GM19193 (cell line): ENCODE measurements around the gene RNF4.

ENCODE experiments used
- POLR2A ChIP-seq: IDR thresholded peaks from 4 replicates; pipeline ENCODE4 v1.6.1; 2011; ENCODE audit not compliant: insufficient read depth, insufficient read length; ENCODE audit errors: extremely low read depth

The RNF4 gene

GRCh38 chr4:2468456-2469191 lies at the start of gene RNF4:
TSS of gene RNF4 (plus strand) at chr4:2469106. CDS start at chr4:2490494, 21,388 bp downstream.
- TF ChIP-seq POLR2A: peak; percentile 88

- TF ChIP-seq POLR2A: no peak
Measured at GRCh38 chr4:2419814-2420213, 49.1 kb upstream of the RNF4 start.

GRCh38 chr4:2421928-2422327 lies 47.0 kb upstream of the RNF4 start:
- no peak for TF ChIP-seq POLR2A

DNA sequence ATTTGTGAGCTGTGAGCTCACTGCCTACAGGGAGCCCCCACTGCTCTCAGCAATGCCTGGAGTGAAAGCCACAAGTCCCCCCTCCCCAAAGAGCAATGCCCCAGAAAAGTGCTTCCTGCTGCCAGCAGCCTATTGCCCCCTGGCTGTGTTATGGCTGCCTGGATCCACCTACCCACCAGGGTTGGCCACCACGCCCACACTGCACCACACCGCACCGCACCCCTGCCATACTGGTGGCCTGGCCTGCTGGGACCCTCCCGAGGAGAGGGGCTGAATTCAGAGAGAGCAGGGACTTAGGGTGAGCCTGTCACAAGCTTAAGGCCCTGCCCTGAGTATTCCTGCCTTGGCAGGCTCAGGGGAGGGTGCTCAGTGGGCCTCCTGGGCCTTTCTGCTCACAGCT lies 45.8 kb upstream of the RNF4 start:
- TF ChIP-seq POLR2A: no peak

GRCh38 chr4:2423695-2424094 lies 45.2 kb upstream of the RNF4 start:
- TF ChIP-seq POLR2A: no peak

GRCh38 chr4:2424581-2424980 lies 44.3 kb upstream of the RNF4 start:
- TF ChIP-seq POLR2A: no peak

DNA sequence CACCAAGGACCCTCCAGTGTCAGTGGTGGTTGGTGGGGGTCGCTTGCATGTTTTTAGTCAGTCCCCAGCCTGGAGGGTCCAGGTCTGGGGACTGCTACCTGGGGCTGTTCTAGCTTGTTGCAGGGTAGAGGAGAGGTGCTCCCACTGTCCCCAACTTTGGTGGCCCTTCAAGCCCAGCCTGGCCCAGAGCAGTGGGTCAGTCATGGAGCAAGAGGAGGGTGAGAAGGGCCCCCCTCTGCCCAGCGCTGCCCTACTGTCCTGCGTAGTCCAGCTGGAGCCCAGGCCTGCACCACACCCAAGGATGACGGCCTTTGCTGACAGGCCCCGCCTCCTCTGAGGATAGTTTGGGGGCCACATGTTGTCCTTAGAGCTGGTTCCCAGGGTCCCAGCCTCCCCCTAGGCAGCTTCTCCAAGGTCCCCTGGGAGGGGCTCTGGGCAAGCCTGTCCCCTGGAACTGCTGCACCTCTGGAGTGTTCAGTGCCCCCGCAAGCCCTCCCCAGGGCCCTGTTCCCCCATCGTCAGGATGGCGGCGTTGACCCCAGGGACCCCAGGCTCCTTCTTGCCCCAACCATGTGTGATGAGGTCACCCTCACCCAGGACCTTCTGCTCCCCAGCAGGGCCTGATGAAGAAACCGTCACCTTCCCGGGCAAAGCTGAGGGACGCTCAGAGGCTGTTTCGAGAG lies 43.4 kb upstream of the RNF4 start:
- TF ChIP-seq POLR2A: no peak

GRCh38 chr4:2426069-2426397 lies 42.9 kb upstream of the RNF4 start:
- TF ChIP-seq POLR2A: no peak

GRCh38 chr4:2426711-2427275 lies 42.1 kb upstream of the RNF4 start:
- TF ChIP-seq POLR2A: no peak

DNA sequence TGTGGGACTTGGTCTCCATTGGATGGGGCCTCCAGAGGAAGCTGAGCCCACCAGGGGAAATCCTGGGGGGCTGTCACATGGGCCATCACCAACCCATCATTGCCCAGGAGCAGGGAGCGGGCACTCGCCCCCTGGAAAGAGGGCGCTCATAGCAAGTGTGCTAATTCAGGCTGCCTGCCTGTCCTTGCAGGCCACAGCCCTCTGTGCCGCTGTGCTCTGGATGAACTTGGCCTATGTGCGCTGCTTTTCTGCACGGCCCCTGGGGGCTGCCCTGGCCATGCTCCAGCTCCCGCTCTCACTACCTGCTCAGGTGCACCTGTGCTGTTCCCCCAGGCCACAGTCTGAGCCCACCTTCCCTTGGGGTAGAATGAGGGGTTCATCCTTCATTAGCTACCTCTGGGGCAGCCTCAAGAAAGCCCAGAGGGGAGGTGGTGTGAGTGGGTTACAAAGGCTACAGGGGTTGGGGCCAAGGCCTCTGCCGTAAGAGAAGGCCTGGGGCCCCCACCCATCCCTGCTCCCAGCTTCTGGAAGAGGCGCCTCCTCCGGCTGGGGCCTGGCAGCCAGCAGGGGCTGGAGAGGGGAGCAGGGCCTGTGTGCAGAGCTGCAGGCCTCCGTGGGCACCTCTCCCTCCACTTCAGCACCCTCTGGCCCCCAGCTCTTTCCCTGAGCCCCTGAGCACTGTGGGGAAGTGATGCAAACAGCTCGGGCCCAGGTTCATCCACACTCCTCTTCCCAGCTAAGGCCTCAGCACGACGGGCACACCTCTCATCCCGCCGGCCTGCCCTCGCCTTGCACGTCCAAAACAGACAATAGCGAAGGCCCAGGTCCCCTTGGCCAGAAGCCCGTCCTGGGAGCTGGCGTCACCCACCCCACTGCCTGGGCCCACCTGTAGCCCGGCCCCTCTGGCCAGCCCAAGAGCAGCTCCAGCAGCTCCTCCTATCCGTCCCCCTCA lies 41.2 kb upstream of the RNF4 start:
- no peak for TF ChIP-seq POLR2A

- TF ChIP-seq POLR2A: no peak
Measured at GRCh38 chr4:2428496-2429213, 40.3 kb upstream of the RNF4 start.

DNA sequence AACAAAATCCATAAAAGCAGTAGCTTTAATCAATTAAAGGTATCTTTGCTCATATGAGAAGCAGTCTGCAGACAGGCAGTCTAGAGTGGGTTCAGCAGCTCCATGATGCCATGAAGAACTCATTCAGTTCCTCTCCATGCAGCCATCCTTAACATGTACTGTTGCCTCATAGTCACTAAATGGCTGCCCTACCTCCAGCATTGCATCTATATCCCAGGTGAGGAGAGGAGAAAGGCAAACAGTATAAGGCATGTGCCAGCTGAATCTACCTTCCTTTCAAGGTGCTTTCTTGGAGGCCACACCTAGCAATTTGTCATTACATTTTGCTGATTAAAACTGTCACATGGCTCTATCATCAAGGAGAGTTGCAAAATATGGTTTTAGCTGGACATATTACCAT lies 36.9 kb upstream of the RNF4 start:
- TF ChIP-seq POLR2A: no peak

- no peak for TF ChIP-seq POLR2A
Measured at GRCh38 chr4:2432991-2433530, 35.8 kb upstream of the RNF4 start.
